GF-D8 (cell line): Measurements from ENCODE around the gene GSAP.
"Not testable (repeated sequence)": the region's sequence is repeated elsewhere in the genome, so short reads cannot be mapped to it uniquely, and the experiment has no call there.

Experiments used
- DNase-seq: peaks from one replicate; lab custom pipeline; 2025; lab: John Stamatoyannopoulos, UW

The GSAP gene

GRCh38 chr7:77282897-77283296, 133.3 kb downstream of the GSAP start:
- no peak for DNase-seq

GRCh38 chr7:77281780-77282478, 134.2 kb downstream of the GSAP start:
- DNase-seq, result no peak

DNA sequence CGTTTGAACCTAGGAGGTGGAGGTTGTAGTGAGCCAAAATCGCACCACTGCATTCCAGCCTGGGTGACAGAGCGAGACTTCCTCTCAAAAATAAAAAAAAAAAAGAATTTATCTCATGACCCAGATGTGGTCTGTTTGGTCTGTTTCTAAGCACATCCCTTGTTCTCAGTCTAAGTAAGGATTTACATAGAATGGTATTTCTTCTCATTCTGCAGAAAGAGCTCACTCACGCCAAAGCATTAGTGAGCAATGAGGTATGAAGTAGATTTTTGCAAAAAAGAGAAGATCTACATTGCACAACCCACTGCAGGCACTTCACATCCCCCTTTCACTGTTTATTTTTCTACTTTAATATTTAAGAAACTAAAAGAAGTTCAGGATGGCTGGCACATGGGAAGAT, 140.0 kb downstream of the GSAP start:
- no peak for DNase-seq

DNA sequence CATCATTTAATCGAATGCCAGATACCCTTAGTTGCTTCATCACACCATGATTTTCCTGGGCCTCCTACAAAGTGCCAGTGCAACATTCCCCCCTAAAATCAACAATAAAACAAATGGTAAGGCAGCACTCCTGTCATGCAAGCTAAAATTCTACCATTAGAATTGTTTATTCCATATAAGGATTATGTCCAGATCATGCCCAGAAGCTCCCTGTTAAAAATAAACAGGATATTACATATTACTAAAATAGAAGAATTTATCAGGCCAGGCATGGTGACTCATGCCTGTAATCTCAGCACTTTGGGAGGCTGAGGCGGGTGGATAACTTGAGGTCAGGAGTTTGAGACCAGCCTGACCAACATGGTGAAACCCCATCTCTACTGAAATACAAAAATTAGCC, 140.5 kb downstream of the GSAP start:
- not testable (repeated sequence) for DNase-seq

- no peak for DNase-seq
Observed at GRCh38 chr7:77271766-77272165, 144.4 kb downstream of the GSAP start.

DNA sequence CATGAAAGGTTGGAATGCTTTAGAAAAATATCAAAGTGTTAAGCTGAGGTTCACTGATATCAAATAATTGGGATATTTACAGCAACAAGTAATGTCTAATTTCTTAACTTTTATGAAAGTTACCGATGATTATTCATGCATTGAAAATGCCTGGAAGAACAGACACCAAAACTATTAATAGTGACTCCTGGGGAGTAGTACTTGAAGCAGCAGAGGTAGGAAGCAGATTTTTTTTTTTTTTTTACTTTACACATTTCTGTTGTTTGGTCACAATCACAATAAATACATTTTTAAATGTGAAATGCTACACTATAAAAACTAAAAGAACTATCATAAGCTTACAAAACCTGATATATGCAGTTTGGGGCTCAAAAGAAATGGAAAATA, 146.1 kb downstream of the GSAP start:
- DNase-seq, result no peak

GRCh38 chr7:77269360-77270093, 146.6 kb downstream of the GSAP start:
- no peak for DNase-seq

DNA sequence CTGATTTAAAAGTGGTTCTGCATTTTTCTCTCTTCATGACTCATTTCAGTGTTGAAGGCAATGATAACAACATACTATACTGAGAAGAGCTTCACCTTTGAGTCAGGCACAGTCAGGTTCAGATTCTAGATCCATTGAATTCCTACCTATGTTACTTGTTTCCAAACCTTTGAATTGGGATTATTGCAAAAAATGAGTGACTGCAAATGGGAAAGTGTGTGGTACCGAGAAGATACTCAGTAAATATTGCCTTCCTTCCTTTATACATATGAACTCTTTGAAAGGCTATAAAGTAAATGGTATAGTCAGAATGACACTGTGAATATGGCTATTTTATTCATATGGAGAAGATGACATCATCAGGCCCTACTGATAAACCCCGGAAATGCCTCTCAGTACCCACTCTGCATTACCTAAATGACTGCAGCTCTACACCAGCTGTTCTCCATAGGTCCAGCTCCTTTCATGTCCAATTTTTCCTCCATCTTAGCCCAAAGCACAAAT, 149.8 kb downstream of the GSAP start:
- no peak for DNase-seq

- no peak for DNase-seq
Observed at GRCh38 chr7:77265666-77266065, 150.5 kb downstream of the GSAP start.

- DNase-seq, result no peak
Observed at GRCh38 chr7:77262316-77262715, 153.8 kb downstream of the GSAP start.
